Skeletal muscle satellite cell (primary cell): Measurements from ENCODE around the gene CMIP.
"Not testable (repeated sequence)": the region's sequence is repeated elsewhere in the genome, so short reads cannot be mapped to it uniquely, and the experiment has no call there.

Source experiments
- H3K27me3 ChIP-seq: 2 replicates; pipeline ENCODE4 v1.7.0; 2013; ENCODE audit warnings: low read length; ENCODE audit not compliant: control insufficient read depth, insufficient read depth
- H3K36me3 ChIP-seq: 2 replicates; pipeline ENCODE4 v1.7.0; 2013; ENCODE audit warnings: mild to moderate bottlenecking, control low read depth, low read length; ENCODE audit not compliant: insufficient read depth
- H3K4me1 ChIP-seq: 2 replicates; pipeline ENCODE4 v1.7.0; 2013; ENCODE audit warnings: low read length; ENCODE audit not compliant: control insufficient read depth, insufficient read depth
- H3K4me2 ChIP-seq: 2 replicates; pipeline ENCODE4 v1.7.0; 2013; ENCODE audit warnings: mild to moderate bottlenecking, low read length
- H3K4me3 ChIP-seq: 2 replicates; pipeline ENCODE4 v1.7.0; 2013; ENCODE audit warnings: low read length
- H3K9ac ChIP-seq: 2 replicates; pipeline ENCODE4 v1.7.0; 2013; ENCODE audit warnings: mild to moderate bottlenecking, low read depth, low read length, moderate library complexity
- H3K9me3 ChIP-seq: replicated peaks from 2 replicates; pipeline ENCODE4 v1.7.0; 2013; ENCODE audit warnings: mild to moderate bottlenecking, control low read depth, low read length

CMIP gene

DNA sequence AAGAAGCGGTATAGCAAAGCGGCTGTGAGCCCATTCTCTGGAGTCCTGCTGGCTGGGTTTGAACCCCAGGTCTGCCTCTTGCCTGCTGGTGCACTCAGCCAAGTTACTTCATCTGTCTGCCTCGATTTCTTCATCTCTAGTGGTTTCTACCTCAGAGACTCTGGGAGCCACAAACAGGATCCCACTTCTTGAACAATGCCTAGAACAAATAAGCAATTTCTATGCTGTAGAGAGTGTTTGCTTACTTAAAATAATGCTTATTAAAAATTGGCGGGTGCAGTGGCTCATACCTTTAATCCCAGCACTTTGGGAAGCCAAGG, 75.5 kb downstream of the CMIP start:
- no peak overlapping the region for H3K4me3 ChIP-seq
- H3K4me1 ChIP-seq = peaks cover 18% of the 10 kb centered on the region
- no peaks in the 10 kb centered on the region for H3K9me3 ChIP-seq
- no peak overlapping the region for H3K4me2 ChIP-seq
- no peak overlapping the region for H3K9ac ChIP-seq
- H3K27me3 ChIP-seq = no peaks in the 10 kb centered on the region
- H3K36me3 ChIP-seq = no peaks in the 10 kb centered on the region

GRCh38 chr16:81520560-81521135, 76.0 kb downstream of the CMIP start:
- Histone ChIP-seq H3K4me1 (peaks cover 18% of the 10 kb centered on the region), H3K9ac (no peak overlapping the region), H3K4me2 (no peak overlapping the region), H3K36me3 (no peaks in the 10 kb centered on the region), H3K27me3 (no peaks in the 10 kb centered on the region), H3K4me3 (no peak overlapping the region), H3K9me3 (no peaks in the 10 kb centered on the region)

DNA sequence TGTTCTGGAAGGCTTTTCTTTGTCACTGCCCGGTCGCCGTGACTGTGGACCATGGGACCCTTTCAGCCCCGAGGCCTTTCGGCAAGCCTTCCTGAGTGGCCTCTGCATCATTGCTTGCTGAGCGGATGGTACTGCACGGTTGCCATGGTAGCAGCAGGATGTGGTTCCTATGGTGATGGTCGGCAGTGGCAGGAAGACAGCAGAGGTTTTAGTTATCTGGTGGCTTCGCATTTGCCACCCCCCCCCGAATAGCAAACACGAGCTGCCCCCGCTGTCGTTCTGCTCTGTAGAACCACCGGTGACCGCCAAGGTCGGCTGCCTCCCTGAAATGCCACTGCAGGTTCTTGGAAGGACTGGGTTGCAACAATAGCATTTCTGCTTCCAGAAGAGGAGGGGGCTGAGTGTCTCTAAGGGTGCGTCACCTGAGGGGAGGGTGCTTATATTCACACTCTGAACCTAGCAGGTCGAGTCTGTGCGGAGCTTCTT, 76.6 kb downstream of the CMIP start:
- no peaks in the 10 kb centered on the region for H3K36me3 ChIP-seq
- peaks cover 18% of the 10 kb centered on the region for H3K4me1 ChIP-seq
- no peak overlapping the region for H3K9ac ChIP-seq

GRCh38 chr16:81522108-81522701, 77.6 kb downstream of the CMIP start:
- H3K36me3 ChIP-seq = no peaks in the 10 kb centered on the region
- no peak overlapping the region for H3K9ac ChIP-seq
- no peaks in the 10 kb centered on the region for H3K9me3 ChIP-seq
- H3K4me1 ChIP-seq = peaks cover 26% of the 10 kb centered on the region
- no peak overlapping the region for H3K4me3 ChIP-seq
- no peak overlapping the region for H3K4me2 ChIP-seq
- H3K27me3 ChIP-seq = no peaks in the 10 kb centered on the region

More for the DNA sequence above, 76.6 kb downstream of the CMIP start:
- Histone ChIP-seq H3K4me2 (no peak overlapping the region), H3K9me3 (no peaks in the 10 kb centered on the region), H3K4me3 (no peak overlapping the region), H3K27me3 (no peaks in the 10 kb centered on the region)

DNA sequence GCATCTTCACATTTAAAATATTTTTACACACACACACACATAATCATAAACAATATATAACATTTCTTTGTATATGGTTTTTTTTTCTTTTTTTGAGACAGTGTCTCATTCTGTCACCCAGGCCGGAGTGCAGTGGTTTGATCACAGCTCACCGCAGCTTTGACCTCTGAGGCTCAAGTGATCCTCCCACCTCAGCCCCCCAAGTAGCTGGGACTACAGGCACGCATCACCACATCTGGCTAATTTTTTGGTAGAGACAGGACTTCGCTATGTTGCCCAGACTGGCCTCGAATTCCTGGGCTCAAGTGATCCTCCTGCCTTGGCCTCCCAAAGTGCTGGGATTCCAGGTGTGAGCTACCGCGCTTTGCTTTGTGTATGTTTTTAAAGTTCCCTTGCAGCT, 78.2 kb downstream of the CMIP start:
- not testable (repeated sequence) for H3K9ac ChIP-seq, H3K4me3 ChIP-seq, H3K4me2 ChIP-seq, H3K9me3 ChIP-seq, H3K36me3 ChIP-seq, H3K27me3 ChIP-seq
- peaks cover 26% of the 10 kb centered on the region for H3K4me1 ChIP-seq

DNA sequence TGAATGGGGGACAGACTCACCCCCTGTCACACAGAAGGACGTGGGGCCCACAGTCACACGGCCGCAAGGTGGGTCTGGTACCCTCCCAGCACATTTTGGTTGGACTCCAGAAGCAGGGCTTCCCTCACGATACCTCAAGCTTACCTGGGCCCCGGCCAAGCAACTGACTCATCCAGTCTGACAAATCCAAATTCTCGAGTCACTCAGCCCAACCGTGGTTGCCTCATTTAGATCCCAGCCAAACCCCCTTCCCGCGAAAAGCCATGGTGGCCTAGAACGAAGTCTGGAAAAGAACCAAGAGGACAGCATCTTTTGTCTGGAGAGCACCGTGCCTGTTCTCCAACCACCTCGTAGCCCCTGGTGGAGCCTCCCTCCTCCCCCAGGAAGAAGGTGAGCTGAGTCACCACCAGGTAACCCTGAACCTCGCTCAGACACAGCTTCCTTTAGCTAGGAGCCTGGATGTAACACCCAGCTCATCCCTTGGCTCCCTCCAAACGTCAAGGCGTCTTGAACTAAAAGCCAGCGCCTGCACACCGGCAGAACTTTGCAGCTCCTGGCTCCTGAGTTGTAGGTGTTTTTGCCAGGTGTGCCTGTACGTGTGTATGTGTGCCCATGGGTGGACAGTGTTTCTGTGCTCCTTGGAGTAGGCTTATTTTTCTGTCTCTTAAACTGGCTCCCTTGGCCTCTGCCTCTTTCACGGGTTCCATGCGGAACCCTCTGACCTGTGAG, 78.9 kb downstream of the CMIP start:
- Histone ChIP-seq H3K4me1 (peaks cover 21% of the 10 kb centered on the region), H3K36me3 (no peaks in the 10 kb centered on the region), H3K4me2 (peak overlapping the region; percentile 12), H3K9ac (no peak overlapping the region), H3K4me3 (no peak overlapping the region), H3K27me3 (no peaks in the 10 kb centered on the region), H3K9me3 (no peaks in the 10 kb centered on the region)

DNA sequence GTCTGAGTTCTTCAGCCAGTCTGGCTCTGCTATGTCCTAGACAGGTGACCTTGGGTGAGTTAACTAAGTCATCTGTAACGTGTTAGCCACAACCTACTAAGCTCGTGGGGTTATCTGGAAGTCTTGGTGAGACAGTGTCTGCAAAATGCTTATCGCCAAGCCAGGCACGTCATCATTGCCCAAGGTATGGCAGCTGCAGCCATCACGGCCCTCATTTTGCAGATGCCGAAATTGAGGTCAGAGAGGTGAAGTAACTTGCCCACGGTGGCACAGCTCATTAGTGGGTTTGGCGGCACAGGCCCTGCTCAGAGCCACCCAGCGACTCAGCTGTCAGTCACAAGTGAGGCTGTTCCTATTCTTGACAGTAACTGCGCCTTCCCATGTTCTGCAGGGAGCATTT, 79.8 kb downstream of the CMIP start:
- no peaks in the 10 kb centered on the region for H3K27me3 ChIP-seq
- no peaks in the 10 kb centered on the region for H3K9me3 ChIP-seq
- H3K4me1 ChIP-seq = peaks cover 21% of the 10 kb centered on the region
- H3K9ac ChIP-seq = no peak overlapping the region
- H3K36me3 ChIP-seq = no peaks in the 10 kb centered on the region
- H3K4me3 ChIP-seq = no peak overlapping the region
- H3K4me2 ChIP-seq = no peak overlapping the region

DNA sequence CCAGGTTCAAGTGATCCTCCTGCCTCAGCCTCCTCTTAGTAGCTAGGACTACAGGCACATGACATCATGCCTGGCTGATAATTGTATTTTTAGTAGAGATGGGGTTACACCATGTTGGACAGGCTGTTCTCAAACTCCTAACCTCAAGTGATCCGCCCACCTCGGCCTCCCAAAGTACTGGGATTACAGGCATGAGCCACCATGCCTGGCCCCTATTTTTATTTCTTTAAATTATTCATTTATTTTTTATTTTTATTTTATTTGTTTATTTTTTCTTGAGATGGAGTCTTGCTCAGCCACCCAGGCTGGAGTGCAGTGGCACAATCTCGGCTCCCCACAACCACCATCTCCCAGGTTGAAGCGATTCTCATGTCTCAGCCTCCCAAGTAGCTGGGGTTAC, 80.3 kb downstream of the CMIP start:
- not testable (repeated sequence) for H3K9ac ChIP-seq, H3K9me3 ChIP-seq, H3K4me3 ChIP-seq, H3K36me3 ChIP-seq, H3K4me2 ChIP-seq, H3K27me3 ChIP-seq
- peaks cover 21% of the 10 kb centered on the region for H3K4me1 ChIP-seq

GRCh38 chr16:81526199-81526598, 81.6 kb downstream of the CMIP start:
- H3K9ac ChIP-seq = no peak overlapping the region
- no peak overlapping the region for H3K4me2 ChIP-seq
- no peaks in the 10 kb centered on the region for H3K36me3 ChIP-seq
- H3K27me3 ChIP-seq = no peaks in the 10 kb centered on the region
- peaks cover 21% of the 10 kb centered on the region for H3K4me1 ChIP-seq
- no peaks in the 10 kb centered on the region for H3K9me3 ChIP-seq
- no peak overlapping the region for H3K4me3 ChIP-seq

- Histone ChIP-seq H3K9me3 (no peaks in the 10 kb centered on the region), H3K4me3 (no peak overlapping the region), H3K27me3 (no peaks in the 10 kb centered on the region), H3K4me1 (peaks cover 21% of the 10 kb centered on the region), H3K9ac (no peak overlapping the region), H3K4me2 (no peak overlapping the region), H3K36me3 (no peaks in the 10 kb centered on the region)
Observed at GRCh38 chr16:81526935-81527334, 82.3 kb downstream of the CMIP start.

GRCh38 chr16:81527477-81528178, 83.0 kb downstream of the CMIP start:
- Histone ChIP-seq H3K36me3 (no peaks in the 10 kb centered on the region), H3K9ac (no peak overlapping the region), H3K9me3 (no peaks in the 10 kb centered on the region), H3K4me2 (no peak overlapping the region), H3K27me3 (no peaks in the 10 kb centered on the region), H3K4me3 (no peak overlapping the region), H3K4me1 (peaks cover 21% of the 10 kb centered on the region)
